Cardiac muscle cell (in vitro differentiated cells and primary cell): ENCODE results near the gene RPRD1A. TPM values are rescaled to one million over a fixed set of nuclear protein-coding genes. Genes with fewer than 3 reads are reported as not detected.
"Not testable (repeated sequence)": the region's sequence is repeated elsewhere in the genome, so short reads cannot be mapped to it uniquely, and the experiment has no call there.

Experiments used
- DNase-seq, 2 donors: peaks; one replicate each; pipeline versions ENCODE4 v3.0.0 to v3.0.0-alpha.2; 2010 to 2017; ENCODE audit warnings: low read depth in 1 of 2, low spot score in 1 of 2
- H3K27ac ChIP-seq: fragments of 200-600 bp; sonication (generic); 2 replicates; pipeline ENCODE4 v1.5.1; 2016
- H3K27me3 ChIP-seq: fragments of 200-600 bp; sonication (generic); 2 replicates; pipeline ENCODE4 v1.6.0; 2016; ENCODE audit warnings: control low read depth
- H3K36me3 ChIP-seq: fragments of 200-600 bp; sonication (generic); 2 replicates; pipeline ENCODE4 v1.5.1; 2016; ENCODE audit warnings: control low read depth
- H3K4me1 ChIP-seq: fragments of 200-600 bp; sonication (generic); 2 replicates; pipeline ENCODE4 v1.8.1; 2017; ENCODE audit warnings: low read depth, mild to moderate bottlenecking, mixed run types
- H3K4me3 ChIP-seq: fragments of 200-600 bp; sonication (generic); 2 replicates; pipeline ENCODE4 v1.5.1; 2016; ENCODE audit warnings: mild to moderate bottlenecking
- H3K9me3 ChIP-seq: fragments of 200-600 bp; sonication (generic); 2 replicates; pipeline ENCODE4 v1.5.1; 2017; ENCODE audit warnings: low read depth, mild to moderate bottlenecking, control low read depth
- CTCF ChIP-seq: IDR thresholded peaks from 2 replicates; pipeline ENCODE4 v1.5.1; 2012; ENCODE audit warnings: low read depth, mild to moderate bottlenecking, low read length
- polyA plus RNA-seq: library from polyadenylated mRNA; unstranded; fragments of >200 nt; fragmentation: Nextera tagmentation; extraction: Ambion mirVana; gene quantifications from 2 replicates; pipeline ENCODE4 v1.2.1, GENCODE V29; 2016
- total RNA-seq: library from RNA; depleted of rRNA; stranded (reverse); fragments of >200 nt; gene quantifications from 2 replicates; pipeline ENCODE4 v1.2.3, GENCODE V29; 2016

Gene RPRD1A
- total and polyA plus RNA-seq, 2 experiments from 2014 or later = 29.5 to 89.3 TPM

DNA sequence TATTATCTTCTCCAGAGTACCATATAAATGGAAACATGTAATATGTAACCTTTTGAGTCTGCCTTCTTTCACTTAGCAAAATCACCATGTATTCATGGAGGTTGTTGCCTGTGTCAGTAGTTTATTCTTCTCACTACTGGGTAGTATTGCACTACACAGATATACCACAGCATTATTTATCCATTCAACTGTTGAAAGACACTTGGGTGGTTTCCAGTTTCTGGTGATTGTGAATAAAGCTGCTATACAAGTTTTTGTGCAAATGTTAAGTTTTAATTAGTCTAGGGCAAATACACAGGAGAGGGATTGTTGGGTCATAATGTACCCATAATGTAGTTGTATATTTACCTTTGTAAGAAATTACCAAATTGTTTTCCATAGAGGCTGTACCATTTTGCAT lies 29.6 kb upstream of the RPRD1A start:
- H3K27ac ChIP-seq = no peak overlapping the region
- TF ChIP-seq CTCF = no peak
- H3K27me3 ChIP-seq = no peaks in the 10 kb centered on the region
- H3K36me3 ChIP-seq = no peaks in the 10 kb centered on the region
- no peak for DNase-seq
- H3K4me3 ChIP-seq = no peak overlapping the region
- no peaks in the 10 kb centered on the region for H3K4me1 ChIP-seq
- H3K9me3 ChIP-seq = no peaks in the 10 kb centered on the region

DNA sequence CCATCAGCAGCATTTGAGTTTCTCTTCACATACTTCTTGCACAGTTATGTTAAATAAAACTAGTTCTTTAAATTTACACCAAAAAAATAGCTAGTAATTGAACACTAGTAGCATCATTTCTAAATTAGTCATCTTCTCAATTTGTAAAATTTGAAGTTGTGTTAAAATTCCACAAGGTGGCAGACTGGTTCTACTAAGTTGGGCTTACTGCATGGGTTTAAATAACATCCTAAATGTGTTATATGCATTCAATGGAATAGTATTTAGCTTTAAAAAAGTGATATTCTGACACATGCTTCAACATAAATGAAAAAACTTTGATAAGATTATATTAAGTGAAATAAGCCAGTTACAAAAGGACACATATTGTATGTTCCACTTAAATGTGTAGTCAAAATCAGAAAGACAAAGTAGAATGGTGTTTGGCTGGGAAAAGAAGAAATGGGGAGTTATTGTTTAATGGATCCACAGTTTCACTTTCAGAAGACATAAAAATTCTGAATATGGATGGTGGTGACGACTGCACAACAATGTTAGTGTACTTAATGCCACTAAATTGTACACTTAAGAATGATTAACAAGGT lies 28.7 kb upstream of the RPRD1A start:
- Histone ChIP-seq H3K4me1 (no peaks in the 10 kb centered on the region), H3K9me3 (no peaks in the 10 kb centered on the region), H3K4me3 (no peak overlapping the region), H3K27ac (no peak overlapping the region), H3K36me3 (no peaks in the 10 kb centered on the region), H3K27me3 (no peaks in the 10 kb centered on the region)
- peak; percentile 63 to 85 for DNase-seq
- peak; percentile 45 for TF ChIP-seq CTCF

DNA sequence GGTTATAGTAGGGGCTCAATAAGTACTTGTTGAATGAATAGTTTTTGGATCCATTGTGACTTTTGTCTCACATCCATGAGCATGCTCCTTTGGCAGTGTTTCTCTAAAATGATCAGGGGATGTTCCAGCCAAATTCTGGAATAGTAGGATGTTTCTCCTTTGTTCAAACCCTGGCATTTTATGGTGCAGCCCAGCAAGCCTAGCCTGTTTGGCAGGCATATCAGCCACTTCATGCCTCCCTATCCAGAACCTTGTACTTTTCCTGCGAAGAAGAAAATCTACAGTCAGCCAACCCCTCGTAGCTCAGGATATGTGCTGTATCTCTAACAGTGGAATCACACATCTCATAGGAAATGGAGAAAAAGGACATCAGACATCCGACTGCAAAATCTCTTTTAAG lies 27.1 kb upstream of the RPRD1A start:
- no peak for DNase-seq
- TF ChIP-seq CTCF = no peak
- H3K27me3 ChIP-seq = no peaks in the 10 kb centered on the region
- H3K9me3 ChIP-seq = no peaks in the 10 kb centered on the region
- no peaks in the 10 kb centered on the region for H3K4me1 ChIP-seq
- no peaks in the 10 kb centered on the region for H3K36me3 ChIP-seq
- no peak overlapping the region for H3K27ac ChIP-seq
- no peak overlapping the region for H3K4me3 ChIP-seq

GRCh38 chr18:36092116-36092515 lies 24.8 kb upstream of the RPRD1A start:
- not testable (repeated sequence) for H3K9me3 ChIP-seq, H3K4me3 ChIP-seq, H3K4me1 ChIP-seq, DNase-seq, H3K27ac ChIP-seq, H3K36me3 ChIP-seq, H3K27me3 ChIP-seq

DNA sequence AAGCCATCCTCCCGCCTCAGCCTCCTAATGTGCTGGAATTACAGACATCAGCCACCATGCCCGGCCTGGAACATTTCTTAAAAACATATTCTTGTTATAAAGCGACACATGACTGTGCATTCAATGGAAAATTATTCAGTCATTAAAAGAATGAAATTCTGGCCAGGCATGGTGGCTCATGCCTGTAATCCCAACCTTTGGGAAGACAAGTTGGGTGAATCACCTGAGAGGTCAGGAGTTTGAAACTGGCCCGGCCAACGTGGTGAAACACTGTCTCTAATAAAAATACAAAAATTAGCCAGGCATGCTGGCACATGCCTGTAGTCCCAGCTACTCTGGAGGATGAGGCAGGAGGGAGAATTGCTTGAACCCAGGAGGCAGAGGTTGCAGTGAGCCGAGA lies 21.6 kb upstream of the RPRD1A start:
- Histone ChIP-seq H3K9me3 (no peaks in the 10 kb centered on the region), H3K36me3 (no peaks in the 10 kb centered on the region), H3K27me3 (no peaks in the 10 kb centered on the region), H3K4me1 (no peaks in the 10 kb centered on the region), H3K27ac (no peak overlapping the region), H3K4me3 (no peak overlapping the region)
- DNase-seq = no peak
- no peak for TF ChIP-seq CTCF

DNA sequence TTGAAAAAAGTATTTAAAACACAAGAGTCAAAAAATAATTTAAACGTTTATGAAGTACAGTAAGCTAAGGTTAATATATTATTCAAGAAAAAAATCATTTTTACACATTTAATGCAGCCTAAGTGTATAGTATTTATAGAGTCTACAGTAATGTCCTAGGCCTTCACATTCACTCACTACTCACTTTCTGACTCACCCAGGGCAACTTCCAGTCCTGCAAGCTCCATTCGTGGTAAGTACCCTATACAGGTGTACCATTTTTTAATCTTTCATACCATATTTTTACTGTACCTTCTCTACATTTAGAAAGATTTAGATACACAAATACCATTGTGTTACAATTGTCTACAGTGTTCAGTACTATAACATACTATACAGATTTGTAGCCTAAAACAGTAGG lies 20.9 kb upstream of the RPRD1A start:
- Histone ChIP-seq H3K9me3 (no peaks in the 10 kb centered on the region), H3K36me3 (no peaks in the 10 kb centered on the region), H3K27me3 (no peaks in the 10 kb centered on the region), H3K4me1 (no peaks in the 10 kb centered on the region), H3K4me3 (no peak overlapping the region), H3K27ac (no peak overlapping the region)
- no peak for TF ChIP-seq CTCF
- no peak for DNase-seq
